Left colon (tissue), 2 donors: Measurements from ENCODE around the gene ZSCAN5A. TPM values are rescaled to one million over a fixed set of nuclear protein-coding genes. Genes with fewer than 3 reads are reported as not detected.
"Not testable (repeated sequence)": the region's sequence is repeated elsewhere in the genome, so short reads cannot be mapped to it uniquely, and the experiment has no call there.

Source experiments
- ATAC-seq: fragments of 200-7000 bp; cut with Tn5 transposase; one replicate; pipeline ENCODE4 v1.9.1; 2020; ENCODE audit warnings: mild to moderate bottlenecking, moderate library complexity
- DNase-seq, 2 donors: peaks; one replicate each; pipeline ENCODE4 v3.0.0-alpha.2; 2020
- intact Hi-C, 2 donors: fragments of 100-400 bp; cut with DNase I in 1 of 2; cut with micrococcal nuclease in 1 of 2; formaldehyde crosslinking; loops; one replicate each; pipeline versions ENCODE4 v1.11.2 to v1.14.0; 2022; cut with DNase I, micrococcal nuclease
- total RNA-seq, 2 donors: library from RNA; stranded (reverse); fragmentation: NEBNext Ultra II Directional; extraction: Animal tissue kit (Norgen Biotek cat#: 25700); gene quantifications; one replicate each; pipeline ENCODE4 v1.2.1, GENCODE V29; 2021
- donor health status: DM: no; HTN: no; CAD: no.
- donor health status: DM: yes; HTN: yes; CAD: no.

ZSCAN5A gene
- total RNA-seq, 2 donors from 2014 or later: 9.4 to 19.6 TPM

DNA sequence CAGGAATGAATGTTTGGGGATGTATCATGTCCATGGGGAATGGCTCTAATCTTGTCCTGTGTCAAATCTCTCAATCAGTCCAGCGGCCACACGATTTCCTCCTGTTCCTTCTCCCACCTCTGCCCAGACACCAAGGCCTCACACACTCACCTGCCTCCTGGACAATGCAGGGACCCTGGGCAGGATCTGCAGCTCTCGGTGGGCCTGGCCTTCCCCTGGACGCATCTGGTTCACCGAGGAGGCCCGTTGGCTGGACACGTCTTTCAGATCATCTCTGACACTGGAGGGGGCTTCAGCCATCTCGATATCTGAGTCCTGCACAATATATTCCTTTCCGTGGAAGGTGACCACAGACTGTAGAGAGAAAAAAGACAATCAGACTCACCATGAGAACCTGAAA, 91.2 kb downstream of the ZSCAN5A start:
- ATAC-seq (no peak), DNase-seq (no peak)
- intact Hi-C loops: no loop called here

DNA sequence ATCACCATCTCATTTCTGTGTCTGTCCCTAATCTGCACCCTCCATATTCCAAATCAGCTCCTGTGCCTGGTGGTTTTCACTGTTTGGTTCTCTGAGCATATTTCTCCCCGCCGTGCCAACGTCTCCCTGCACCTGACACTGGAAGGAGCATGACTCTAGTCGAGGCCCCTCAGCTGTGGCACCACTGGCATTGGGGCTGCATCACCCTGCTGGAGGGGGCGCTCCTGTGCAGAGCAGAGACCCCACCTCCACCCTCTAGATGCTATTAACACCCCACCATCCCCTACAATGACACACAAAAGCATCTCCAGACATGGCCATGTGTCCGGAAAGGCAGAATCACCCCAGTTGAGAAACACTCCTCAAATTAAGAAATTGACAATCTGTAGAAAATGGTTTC, 91.7 kb downstream of the ZSCAN5A start:
- intact Hi-C loops: no loop called here
- no peak for DNase-seq
- no peak for ATAC-seq

DNA sequence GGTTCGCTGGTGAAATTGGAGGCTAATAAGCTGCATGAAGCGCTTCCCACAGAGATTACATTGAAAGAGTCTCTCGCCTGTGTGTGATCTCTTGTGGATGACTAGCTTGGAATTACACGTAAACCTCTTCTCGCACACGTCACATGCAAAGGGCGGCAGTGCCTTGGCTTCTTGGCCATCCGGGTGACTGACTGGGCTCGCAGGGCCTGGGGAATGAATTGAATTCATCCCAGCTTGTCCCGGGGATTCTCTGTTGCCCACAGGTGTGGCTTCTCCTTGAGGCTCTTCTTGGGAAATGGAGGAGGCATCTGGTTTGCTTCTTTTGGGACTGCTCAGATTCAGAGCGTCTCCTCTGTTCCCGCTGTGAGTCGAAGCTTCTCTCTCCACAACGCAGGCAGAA, 92.8 kb downstream of the ZSCAN5A start:
- ATAC-seq: no peak
- intact Hi-C loops: no loop called here
- no peak for DNase-seq

DNA sequence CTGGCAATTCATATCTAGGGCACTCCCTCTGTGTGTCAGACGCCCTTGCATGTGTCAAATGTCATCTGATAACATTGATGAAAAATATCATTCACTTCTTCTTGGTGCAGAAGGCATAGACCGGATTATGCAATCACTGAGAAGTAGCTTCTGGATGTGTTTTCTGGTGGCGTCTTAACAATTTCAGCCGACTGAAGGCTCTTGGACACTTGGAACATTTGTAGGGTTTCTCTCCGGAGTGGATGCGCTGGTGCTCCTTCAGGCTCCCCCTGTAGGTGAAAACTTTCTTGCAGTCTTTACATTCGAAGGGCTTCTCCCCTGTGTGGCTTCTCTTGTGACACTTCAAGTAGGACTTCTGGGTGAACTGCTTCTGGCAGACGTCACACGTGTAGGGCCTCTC, 93.2 kb downstream of the ZSCAN5A start:
- intact Hi-C loops, DNase-seq: not testable (repeated sequence)
- peak; percentile 67 for ATAC-seq

DNA sequence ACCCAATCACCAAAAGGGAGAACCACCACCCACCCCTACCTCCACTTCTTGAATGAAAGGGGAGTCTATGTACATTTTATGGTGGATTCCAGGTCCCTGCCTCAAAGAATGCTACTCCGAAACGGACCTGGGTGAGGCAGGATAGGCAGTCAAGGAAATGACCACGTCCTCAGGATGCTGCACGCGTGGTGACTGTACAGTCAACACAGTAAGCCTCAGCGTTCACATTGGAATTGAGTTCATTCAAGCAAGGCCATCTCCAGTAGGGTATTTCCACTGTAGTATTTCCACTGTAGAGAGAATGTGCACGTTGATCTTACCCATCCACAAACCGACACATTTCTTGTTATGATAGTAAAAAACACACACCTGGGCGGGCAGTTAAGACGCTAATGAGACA, 95.7 kb downstream of the ZSCAN5A start:
- DNase-seq (no peak), ATAC-seq (no peak)
- intact Hi-C loops: no loop called here

DNA sequence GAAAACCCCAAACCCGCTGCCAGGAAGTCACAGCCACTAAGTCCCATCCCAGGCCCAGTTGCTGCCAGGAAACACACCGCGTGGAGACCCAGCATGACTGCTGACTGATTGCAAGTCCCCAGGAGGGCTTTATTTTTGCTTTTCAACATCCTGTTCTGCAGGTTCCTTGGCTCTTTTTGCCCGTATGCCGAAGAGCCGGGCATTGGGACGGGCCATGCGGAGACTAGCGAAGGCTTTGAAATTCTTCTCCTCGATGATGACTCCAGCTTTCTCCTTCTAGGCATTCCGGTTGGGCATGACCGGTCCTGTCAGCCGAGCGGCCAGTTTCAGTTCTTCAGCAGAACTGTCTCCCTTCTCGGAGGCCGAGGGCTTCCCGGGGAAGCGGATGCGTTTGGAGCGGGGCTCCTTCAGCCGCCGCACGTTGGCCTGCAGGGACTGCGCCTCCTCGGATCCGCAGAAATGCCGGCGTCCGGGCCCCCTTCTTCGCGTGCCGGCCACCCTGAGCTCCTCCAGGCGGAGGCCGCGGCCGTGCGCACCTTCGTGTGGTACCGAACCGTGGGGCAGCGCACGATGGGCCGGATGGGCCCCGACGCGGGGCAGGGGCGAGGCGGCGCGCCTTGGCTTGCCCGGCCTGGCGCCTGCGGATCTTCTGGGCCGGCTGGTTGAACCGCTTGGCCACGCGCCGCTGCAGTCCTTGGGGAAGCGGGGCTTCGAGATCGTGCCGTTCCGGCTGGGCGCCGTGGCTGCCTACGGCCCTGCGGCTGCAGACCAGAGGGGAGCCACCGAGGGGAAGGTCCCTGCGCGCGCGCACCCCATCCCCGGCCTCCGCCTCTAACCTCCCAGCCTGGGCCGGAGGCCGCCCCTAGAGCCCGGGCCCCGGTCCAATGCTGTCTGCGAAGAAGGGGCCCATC, 97.3 kb downstream of the ZSCAN5A start:
- no peak for ATAC-seq
- intact Hi-C loops: no loop called here
- no peak for DNase-seq

DNA sequence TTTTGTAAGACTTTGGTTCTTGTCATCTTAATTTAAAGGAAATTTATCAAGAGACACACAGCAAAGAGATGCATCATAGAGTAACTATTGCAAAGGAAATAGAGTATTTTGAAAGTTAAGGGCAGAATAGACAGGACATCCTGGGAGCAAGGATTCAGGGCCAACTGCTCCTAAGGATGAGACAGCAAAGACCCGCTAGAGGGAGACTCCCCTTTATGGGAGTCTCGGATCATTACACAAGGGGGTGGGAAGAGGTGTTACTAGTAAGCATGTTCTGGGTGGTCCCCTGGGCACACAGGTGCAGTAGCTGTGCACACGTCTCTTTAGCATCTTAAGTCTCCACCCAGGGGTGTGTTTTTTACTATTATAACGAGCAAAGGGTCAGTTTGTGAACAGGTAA, 102.9 kb downstream of the ZSCAN5A start:
- intact Hi-C loops: no loop called here
- no peak for DNase-seq
- no peak for ATAC-seq

DNA sequence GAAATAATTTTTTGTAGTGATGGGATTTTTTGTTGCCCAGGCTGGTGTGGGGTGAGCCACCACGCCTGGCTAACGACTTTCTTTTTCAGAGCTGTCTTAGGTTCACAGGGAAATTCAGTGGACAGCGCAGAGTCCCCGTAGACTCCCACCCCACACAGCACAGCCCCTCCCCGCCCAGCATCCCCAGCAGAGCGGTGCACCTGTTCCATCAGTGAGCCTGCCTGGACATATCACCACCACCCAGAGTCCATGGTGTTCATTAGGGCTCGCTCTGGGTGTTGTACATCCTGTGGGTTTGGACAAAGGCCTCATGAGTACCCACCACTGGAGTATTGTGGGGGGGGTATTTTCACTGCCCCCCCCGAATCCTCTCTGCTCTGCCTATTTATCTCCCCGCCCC, 104.6 kb downstream of the ZSCAN5A start:
- ATAC-seq, intact Hi-C loops, DNase-seq: not testable (repeated sequence)

DNA sequence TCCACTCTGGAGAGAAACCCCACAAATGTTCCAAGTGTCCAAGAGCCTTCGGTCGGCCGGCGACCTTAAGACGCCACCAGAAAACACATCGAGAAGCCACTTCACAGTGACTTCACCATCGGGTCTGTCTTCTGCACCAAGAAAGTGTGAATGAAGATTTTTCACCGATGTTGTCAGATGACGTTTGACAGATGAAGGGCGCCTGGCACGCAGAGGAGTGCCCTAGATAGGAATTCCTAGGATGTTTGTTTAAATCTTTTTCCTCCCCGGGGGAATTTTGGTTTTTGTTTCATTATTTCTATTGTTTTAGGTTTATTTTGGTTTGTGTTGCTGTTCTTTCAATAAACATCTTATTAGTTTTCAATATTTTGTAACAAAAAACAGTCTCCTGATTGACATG, 105.5 kb downstream of the ZSCAN5A start:
- DNase-seq: no peak
- no peak for ATAC-seq
- intact Hi-C loops: no loop called here

DNA sequence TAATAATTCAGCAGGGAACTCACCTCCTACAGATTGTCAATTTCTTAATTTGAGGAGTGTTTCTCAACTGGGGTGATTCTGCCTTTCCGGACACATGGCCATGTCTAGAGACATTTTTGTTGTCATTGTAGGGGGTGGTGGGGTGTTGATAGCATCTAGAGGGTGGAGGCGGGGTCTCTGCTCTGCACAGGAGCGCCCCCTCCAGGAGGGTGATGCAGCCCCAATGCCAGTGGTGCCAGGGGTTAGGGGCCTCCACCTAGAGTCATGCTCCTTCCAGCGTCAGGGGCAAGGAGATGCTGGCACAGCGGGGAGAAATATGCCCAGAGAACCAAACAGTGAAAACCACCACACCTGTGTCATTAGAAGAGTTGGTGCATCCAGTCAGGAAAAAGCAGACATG, 107.1 kb downstream of the ZSCAN5A start:
- ATAC-seq, intact Hi-C loops, DNase-seq: not testable (repeated sequence)

DNA sequence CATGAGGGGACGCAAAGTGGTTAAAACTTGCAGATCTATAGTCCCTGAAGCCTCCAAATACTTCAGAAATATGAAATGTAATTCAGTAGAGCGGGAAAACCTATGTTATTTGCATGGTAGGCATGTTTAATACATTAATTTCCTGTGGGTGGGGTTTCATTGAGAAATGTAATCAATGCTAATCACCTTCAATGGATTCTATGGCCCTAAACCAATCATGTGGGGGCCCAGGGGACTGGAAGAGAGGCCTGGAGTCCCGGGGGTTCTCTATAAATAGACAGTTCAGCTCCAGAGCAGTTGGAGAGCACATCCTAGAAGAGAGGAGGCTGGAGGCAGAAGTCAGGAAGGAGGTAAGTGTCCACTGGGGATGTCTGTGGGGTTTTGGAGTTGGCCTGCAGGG, 112.7 kb downstream of the ZSCAN5A start, which contains the start of gene ZSCAN5C:
ZSCAN5C (plus strand) TSS at position 301 of the 400 bp plus-strand sequence. CDS start 3,641 bp downstream, outside the sequence.
- no peak for ATAC-seq
- intact Hi-C loops: no loop called here
- no peak for DNase-seq

DNA sequence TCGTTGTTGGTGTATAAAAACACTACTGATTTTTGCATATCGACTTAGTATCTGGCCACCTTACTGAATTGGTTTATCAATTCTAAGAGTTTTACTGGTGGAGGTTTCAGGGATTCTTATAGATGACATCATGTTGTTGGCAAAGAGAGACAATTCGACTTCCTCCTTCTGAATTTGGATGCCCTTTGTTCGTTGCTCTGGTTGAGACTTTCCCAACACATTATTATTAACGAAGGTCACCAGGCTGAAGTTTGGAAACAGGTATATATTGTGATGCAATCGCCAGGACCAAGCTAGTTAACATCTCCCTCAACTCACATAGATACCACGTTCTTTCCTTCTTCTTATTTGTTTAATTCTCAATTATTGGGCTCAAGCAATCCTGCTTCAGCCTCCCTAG, 115.0 kb downstream of the ZSCAN5A start:
- intact Hi-C loops: no loop called here
- DNase-seq (no peak), ATAC-seq (no peak)

DNA sequence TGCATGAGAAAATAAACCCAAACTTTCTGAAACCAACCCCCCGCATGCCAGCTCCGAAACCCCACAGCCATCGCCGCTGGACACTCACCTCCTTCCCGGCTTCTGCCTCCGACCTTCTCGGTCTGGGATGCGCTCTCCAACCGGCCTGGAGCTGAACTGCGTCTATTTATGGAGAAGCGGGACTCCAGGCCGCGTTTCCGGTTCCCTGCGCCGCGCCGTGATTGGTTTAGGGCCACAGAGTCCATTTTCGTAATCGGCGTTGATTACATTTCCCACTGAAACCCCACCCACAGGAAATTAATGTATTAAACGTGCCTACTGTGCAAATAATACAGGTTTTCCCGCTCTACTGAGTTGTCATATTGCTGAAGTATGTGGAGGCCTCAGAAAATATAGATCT, 117.0 kb downstream of the ZSCAN5A start, which contains the start of gene ZSCAN5B:
ZSCAN5B (minus strand) TSS at position 138 of the 400 bp plus-strand sequence. CDS start 4,731 bp downstream, outside the sequence.
- intact Hi-C loops, DNase-seq, ATAC-seq: not testable (repeated sequence)

DNA sequence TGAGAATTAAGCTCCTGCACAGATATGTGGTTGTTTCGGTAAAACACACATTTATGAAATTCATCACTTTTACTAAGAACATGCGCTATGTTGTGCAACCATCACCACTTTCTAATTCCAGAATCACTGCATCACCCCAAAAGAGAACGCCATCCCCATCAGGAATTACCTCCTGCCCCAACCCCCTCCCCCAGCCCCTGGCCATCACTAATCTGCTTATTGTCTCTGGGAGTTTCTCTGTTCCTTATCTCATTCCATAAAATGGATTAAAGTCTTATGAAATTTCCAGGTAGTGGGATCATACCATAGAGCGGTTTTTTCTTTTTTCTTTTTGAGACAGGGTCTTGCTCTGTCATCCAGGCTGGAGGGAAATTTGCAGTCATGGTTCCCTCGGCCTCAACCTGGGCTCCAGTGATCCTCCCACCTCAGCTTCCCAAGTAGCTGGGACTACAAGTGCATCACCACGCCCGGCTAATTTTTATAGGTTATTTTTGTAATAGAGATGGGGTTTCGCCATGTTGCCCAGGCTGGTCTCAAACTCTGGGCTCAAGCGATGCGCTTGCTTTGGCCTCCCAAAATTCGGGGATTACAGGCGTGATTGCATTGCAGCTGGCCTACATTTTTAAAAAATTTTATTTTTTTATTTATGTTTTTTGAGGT, 120.5 kb downstream of the ZSCAN5A start:
- no peak for ATAC-seq

DNA sequence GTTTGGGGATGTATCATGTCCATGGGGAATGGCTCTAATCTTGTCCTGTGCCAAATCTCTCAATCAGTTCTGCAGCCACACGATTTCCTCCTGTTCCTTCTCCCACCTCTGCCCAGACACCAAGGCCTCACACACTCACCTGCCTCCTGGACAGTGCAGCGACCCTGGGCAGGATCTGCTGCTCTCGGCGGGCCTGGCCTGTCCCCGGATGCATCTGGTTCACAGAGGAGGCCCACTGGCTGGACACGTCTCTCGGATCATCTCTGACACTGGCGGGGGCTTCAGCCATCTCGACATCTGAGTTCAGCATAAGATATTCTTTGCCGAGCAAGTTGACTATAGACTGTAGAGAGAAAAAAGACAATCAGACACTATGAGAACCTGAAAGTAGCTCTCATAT, 122.9 kb downstream of the ZSCAN5A start:
- DNase-seq (no peak), ATAC-seq (no peak)
- intact Hi-C loops: no loop called here

More for the DNA sequence above, 120.5 kb downstream of the ZSCAN5A start:
- intact Hi-C loops: no loop called here
- no peak for DNase-seq

DNA sequence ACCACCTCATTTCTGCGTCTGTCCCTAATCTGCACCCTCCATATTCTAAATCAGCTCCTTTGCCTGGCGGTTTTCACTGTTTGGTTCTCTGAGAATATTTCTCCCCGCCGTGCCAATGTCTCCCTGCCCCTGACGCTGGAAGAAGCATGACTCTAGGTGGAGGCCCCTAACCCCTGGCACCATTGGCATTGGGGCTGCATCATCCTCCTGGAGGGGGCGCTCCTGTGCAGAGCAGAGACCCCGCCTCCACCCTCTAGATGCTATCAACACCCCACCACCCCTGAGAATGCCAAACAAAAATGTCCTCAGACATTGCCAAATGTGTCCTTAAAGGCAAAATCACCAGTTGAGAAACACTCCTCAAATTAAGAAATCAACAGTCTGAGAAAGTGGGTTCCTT, 123.5 kb downstream of the ZSCAN5A start:
- no peak for ATAC-seq

DNA sequence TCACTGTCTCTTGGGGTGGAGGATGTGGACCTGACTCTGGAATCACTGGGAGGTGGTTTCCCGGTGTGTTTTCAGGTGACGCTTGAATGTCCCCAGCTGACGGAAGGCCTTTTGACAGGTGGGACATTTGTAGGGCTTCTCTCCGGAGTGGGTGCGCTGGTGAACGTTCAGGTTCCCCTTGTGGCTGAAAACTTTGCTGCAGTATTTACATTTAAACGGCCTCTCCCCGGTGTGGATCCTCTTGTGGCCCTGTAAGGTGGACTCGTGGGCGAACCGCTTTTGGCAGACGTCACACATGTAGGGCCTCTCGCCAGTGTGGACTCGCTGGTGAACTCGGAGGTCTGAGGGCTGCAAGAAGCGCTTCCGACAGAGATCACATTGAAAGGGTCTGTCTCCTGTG, 124.9 kb downstream of the ZSCAN5A start:
- no peak for DNase-seq
- ATAC-seq: no peak
- intact Hi-C loops: no loop called here

More for the DNA sequence above, 123.5 kb downstream of the ZSCAN5A start:
- intact Hi-C loops: no loop called here
- DNase-seq: no peak

DNA sequence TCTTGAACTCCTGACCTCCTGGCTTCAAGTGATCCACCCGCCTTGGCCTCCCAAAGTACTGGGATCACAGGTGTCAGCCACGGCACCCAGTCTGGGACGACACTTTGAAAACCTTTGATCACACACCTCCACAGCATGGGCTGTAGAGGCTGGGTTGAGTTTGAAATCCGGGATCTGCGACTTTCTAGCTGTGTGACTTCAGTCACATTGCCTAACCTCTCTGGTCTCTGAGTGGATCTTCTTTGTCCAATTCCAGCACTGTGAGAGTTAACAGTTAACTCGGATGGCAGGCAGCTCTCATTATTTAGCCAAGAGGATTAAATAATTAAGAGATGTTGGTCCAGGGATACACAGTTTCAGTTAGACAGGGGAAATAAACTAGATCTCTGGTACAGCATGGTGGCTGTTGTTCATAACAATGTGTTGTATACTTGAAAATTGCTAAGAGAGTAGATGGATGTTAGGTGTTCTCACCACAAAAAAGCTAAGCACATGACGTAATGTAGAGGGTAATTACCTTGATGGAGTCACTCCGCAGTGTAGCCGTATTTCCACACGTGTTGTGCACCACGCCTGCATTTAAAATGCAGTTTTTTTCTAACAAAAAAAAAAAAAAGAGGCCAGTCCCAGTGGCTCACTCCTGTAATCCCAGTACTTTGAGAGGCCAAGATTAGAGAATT, 136.9 kb downstream of the ZSCAN5A start:
- DNase-seq (no peak), ATAC-seq (no peak)
- intact Hi-C loops: loop anchor here in 1 of 2 donors (10.0 kb wide), 1 partner anchor 103 kb away; no protein-coding TSS in a partner anchor

DNA sequence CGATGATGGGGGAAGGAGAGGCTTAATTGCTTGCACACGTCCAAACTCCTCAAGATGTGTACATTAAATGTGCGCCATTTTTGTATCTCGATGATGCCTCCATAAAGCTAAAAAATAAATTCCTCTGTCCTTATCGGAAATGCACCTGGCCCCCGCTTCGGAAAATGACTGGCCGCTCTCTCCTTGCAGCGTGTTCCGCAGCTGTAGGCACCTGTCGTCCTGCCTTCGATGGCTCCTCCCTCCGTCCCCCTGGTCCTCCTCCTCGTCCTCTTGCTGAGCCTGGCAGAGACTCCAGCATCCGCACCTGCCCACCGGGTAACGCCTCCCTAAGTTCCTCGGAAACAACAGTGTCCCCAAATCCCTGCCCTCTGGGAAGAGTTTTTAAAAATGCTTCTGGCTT, 137.8 kb downstream of the ZSCAN5A start:
- intact Hi-C loops: loop anchor here in 1 of 2 donors (10.0 kb wide), 1 partner anchor 102 kb away; no protein-coding TSS in a partner anchor
- no peak for ATAC-seq
- DNase-seq: no peak
